Lower leg skin (tissue), 3 donors: ENCODE results near the gene ACAD10.

ENCODE experiments used
- POLR2A ChIP-seq, 2 donors: fragments of 450-650 bp; IDR thresholded peaks; one replicate each; pipeline ENCODE4 v1.6.1; 2016 to 2017; ENCODE audit warnings: antibody characterized with exemption in 2 of 2, mild to moderate bottlenecking in 1 of 2, moderate library complexity in 1 of 2
- TF ChIP-seq, protein P1 (sequence below), 3 donors: fragments of 450-650 bp; IDR thresholded peaks; one replicate each; pipeline ENCODE4 v1.5.1; 2016; ENCODE audit warnings: antibody characterized with exemption in 3 of 3, mild to moderate bottlenecking in 3 of 3, moderate library complexity in 2 of 3

DNA sequence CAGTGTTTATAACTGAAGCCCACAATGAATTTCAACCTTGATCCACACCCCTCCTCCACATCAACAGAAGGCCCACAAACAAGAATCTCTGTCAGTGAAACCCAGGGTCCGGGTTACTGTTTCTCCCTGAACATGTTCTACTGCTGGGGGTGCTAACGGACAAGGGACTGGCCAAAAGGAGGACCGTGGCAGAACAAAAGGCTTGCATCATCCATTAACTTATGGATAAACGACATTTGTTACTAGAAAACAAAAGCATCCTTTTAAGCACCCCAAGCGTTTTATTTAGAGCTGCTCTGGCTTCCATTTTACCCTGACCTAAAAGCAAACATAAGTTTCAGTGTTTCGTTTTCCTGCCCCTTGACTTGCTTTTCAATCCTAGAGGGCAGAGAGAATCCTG lies 32.3 kb upstream of the ACAD10 start:
- TF ChIP-seq, protein P1, sequence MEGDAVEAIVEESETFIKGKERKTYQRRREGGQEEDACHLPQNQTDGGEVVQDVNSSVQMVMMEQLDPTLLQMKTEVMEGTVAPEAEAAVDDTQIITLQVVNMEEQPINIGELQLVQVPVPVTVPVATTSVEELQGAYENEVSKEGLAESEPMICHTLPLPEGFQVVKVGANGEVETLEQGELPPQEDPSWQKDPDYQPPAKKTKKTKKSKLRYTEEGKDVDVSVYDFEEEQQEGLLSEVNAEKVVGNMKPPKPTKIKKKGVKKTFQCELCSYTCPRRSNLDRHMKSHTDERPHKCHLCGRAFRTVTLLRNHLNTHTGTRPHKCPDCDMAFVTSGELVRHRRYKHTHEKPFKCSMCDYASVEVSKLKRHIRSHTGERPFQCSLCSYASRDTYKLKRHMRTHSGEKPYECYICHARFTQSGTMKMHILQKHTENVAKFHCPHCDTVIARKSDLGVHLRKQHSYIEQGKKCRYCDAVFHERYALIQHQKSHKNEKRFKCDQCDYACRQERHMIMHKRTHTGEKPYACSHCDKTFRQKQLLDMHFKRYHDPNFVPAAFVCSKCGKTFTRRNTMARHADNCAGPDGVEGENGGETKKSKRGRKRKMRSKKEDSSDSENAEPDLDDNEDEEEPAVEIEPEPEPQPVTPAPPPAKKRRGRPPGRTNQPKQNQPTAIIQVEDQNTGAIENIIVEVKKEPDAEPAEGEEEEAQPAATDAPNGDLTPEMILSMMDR (IDR thresholded peaks at IDR 0.05), result no peak
- TF ChIP-seq POLR2A (IDR thresholded peaks at IDR 0.05), result no peak
